Vagina (tissue), 2 donors: ENCODE measurements around the gene NALCN.

ENCODE experiments used
- POLR2A ChIP-seq, 2 donors: fragments of 450-650 bp; IDR thresholded peaks; one replicate each; pipeline ENCODE4 v1.6.1; 2017; ENCODE audit warnings: antibody characterized with exemption in 2 of 2, mild to moderate bottlenecking in 2 of 2, moderate library complexity in 2 of 2
- TF ChIP-seq, protein P1 (sequence below), 3 experiments: fragments of 450-650 bp in 2 of 3; fragments of 200-600 bp in 1 of 3; sonication (generic) in 1 of 3; IDR thresholded peaks; one replicate each; pipeline ENCODE4 v1.5.1; 2017 to 2019; ENCODE audit warnings: antibody characterized with exemption in 3 of 3, mild to moderate bottlenecking in 2 of 3, moderate library complexity in 2 of 3

DNA sequence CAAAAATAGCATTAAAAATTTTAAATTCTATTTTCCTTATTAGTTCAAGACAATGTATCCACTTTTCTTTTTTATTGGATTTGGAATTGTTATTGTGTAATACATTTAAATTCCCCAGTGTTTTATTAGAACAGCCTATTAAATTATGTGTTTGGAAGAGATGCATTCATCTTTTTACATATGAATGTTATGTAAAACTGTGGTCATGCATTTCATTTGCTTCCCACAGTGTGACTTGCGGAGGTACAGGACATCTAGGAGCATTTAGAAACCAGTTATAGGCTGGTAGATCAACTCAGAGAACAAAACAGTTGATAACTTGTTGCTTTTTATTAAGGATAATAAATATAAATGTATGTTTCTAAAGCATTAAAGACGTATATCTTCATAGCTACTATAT, 406.2 kb downstream of the NALCN start:
- no peak for TF ChIP-seq POLR2A (IDR thresholded peaks at IDR 0.05)
- TF ChIP-seq, protein P1, sequence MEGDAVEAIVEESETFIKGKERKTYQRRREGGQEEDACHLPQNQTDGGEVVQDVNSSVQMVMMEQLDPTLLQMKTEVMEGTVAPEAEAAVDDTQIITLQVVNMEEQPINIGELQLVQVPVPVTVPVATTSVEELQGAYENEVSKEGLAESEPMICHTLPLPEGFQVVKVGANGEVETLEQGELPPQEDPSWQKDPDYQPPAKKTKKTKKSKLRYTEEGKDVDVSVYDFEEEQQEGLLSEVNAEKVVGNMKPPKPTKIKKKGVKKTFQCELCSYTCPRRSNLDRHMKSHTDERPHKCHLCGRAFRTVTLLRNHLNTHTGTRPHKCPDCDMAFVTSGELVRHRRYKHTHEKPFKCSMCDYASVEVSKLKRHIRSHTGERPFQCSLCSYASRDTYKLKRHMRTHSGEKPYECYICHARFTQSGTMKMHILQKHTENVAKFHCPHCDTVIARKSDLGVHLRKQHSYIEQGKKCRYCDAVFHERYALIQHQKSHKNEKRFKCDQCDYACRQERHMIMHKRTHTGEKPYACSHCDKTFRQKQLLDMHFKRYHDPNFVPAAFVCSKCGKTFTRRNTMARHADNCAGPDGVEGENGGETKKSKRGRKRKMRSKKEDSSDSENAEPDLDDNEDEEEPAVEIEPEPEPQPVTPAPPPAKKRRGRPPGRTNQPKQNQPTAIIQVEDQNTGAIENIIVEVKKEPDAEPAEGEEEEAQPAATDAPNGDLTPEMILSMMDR (IDR thresholded peaks at IDR 0.05): no peak
